ENCODE measurements around the gene PTPRD. TPM values are rescaled to one million over a fixed set of nuclear protein-coding genes. Genes with fewer than 3 reads are reported as not detected.

Gene PTPRD
- total RNA-seq, 3 donors from 2014 or later, result 2.9 to 5.4 (median 3.6) TPM

- no peak for TF ChIP-seq POLR2AphosphoS5 (IDR thresholded peaks at IDR 0.05)
- TF ChIP-seq POLR2A (IDR thresholded peaks at IDR 0.05), result no peak
- no peak for TF ChIP-seq CTCF (IDR thresholded peaks at IDR 0.05)
- no peaks in the 10 kb centered on the region for H3K4me1 ChIP-seq
- no peak overlapping the region for H3K4me3 ChIP-seq
- H3K9me3 ChIP-seq, result no peaks in the 10 kb centered on the region
- no peaks in the 10 kb centered on the region for H3K27me3 ChIP-seq
- DNase-seq (ENCODE audit: low spot score in 2 of 2), result no peak
- intact Hi-C loops (cut with DNase I; ENCODE audit: low total_unique reads), result no loop called here
- no peaks in the 10 kb centered on the region for H3K36me3 ChIP-seq
- H3K27ac ChIP-seq, result no peak overlapping the region
Observed at GRCh38 chr9:8331507-8332330, 2281.1 kb downstream of the PTPRD start.

- no peaks in the 10 kb centered on the region for H3K4me1 ChIP-seq
- H3K4me3 ChIP-seq, result no peak overlapping the region
- H3K27ac ChIP-seq, result no peak overlapping the region
- TF ChIP-seq POLR2AphosphoS5 (IDR thresholded peaks at IDR 0.05), result no peak
- no peak for TF ChIP-seq CTCF (IDR thresholded peaks at IDR 0.05)
- TF ChIP-seq POLR2A (IDR thresholded peaks at IDR 0.05), result no peak
- intact Hi-C loops (cut with DNase I; ENCODE audit: low total_unique reads), result no loop called here
- H3K36me3 ChIP-seq, result no peaks in the 10 kb centered on the region
- no peak for DNase-seq (ENCODE audit: low spot score in 2 of 2)
- H3K9me3 ChIP-seq, result no peaks in the 10 kb centered on the region
- H3K27me3 ChIP-seq, result no peaks in the 10 kb centered on the region
Observed at GRCh38 chr9:8329561-8330283, 2283.1 kb downstream of the PTPRD start.

- intact Hi-C loops (cut with DNase I; ENCODE audit: low total_unique reads), result no loop called here
- no peak for TF ChIP-seq POLR2AphosphoS5 (IDR thresholded peaks at IDR 0.05)
- no peak for TF ChIP-seq POLR2A (IDR thresholded peaks at IDR 0.05)
- no peak for TF ChIP-seq CTCF (IDR thresholded peaks at IDR 0.05)
- H3K27me3 ChIP-seq, result no peaks in the 10 kb centered on the region
- H3K4me1 ChIP-seq, result no peaks in the 10 kb centered on the region
- no peaks in the 10 kb centered on the region for H3K36me3 ChIP-seq
- no peak overlapping the region for H3K4me3 ChIP-seq
- peaks cover 0 to 7% of the 10 kb centered on the region in 2 donors for H3K9me3 ChIP-seq
- H3K27ac ChIP-seq, result no peak overlapping the region
- DNase-seq (ENCODE audit: low spot score in 2 of 2), result no peak
Observed at GRCh38 chr9:8315211-8315610, 2297.6 kb downstream of the PTPRD start.

- Histone ChIP-seq H3K9me3 (peaks cover 0 to 16% of the 10 kb centered on the region in 2 donors), H3K27ac (no peak overlapping the region), H3K4me1 (no peaks in the 10 kb centered on the region), H3K4me3 (no peak overlapping the region), H3K27me3 (no peaks in the 10 kb centered on the region), H3K36me3 (no peaks in the 10 kb centered on the region)
- no peak for TF ChIP-seq POLR2AphosphoS5 (IDR thresholded peaks at IDR 0.05)
- TF ChIP-seq POLR2A (IDR thresholded peaks at IDR 0.05), result no peak
- no peak for TF ChIP-seq CTCF (IDR thresholded peaks at IDR 0.05)
- intact Hi-C loops (cut with DNase I; ENCODE audit: low total_unique reads), result no loop called here
- no peak for DNase-seq (ENCODE audit: low spot score in 2 of 2)
Observed at GRCh38 chr9:8309258-8309657, 2303.5 kb downstream of the PTPRD start.

- no peak overlapping the region for H3K27ac ChIP-seq
- peaks cover 0 to 16% of the 10 kb centered on the region in 2 donors for H3K9me3 ChIP-seq
- no peak overlapping the region for H3K4me3 ChIP-seq
- H3K27me3 ChIP-seq, result no peaks in the 10 kb centered on the region
- H3K4me1 ChIP-seq, result no peaks in the 10 kb centered on the region
- TF ChIP-seq POLR2A (IDR thresholded peaks at IDR 0.05) (no peak), POLR2AphosphoS5 (IDR thresholded peaks at IDR 0.05) (no peak)
- DNase-seq (ENCODE audit: low spot score in 2 of 2), result no peak
- no peaks in the 10 kb centered on the region for H3K36me3 ChIP-seq
- intact Hi-C loops (cut with DNase I; ENCODE audit: low total_unique reads), result no loop called here
Observed at GRCh38 chr9:8304720-8305119, 2308.1 kb downstream of the PTPRD start.
